K562 (cell line): ENCODE results near the gene MYL11. TPM values are rescaled to one million over a fixed set of nuclear protein-coding genes. Genes with fewer than 3 reads are reported as not detected.

ENCODE experiments used
- BACH1 ChIP-seq: fragments of 200-800 bp; sonication (Bioruptor generic); IDR thresholded peaks from 2 replicates; pipeline ENCODE4 v1.6.1; 2016; ENCODE audit warnings: missing genetic modification characterization, missing compliant biosample characterization
- CREM ChIP-seq: IDR thresholded peaks from 2 replicates; pipeline ENCODE4 v1.6.1; 2014; ENCODE audit warnings: antibody characterized with exemption, low read depth
- EP400 ChIP-seq: fragments of 450-650 bp; IDR thresholded peaks from 2 replicates; pipeline ENCODE4 v1.6.1; 2017; ENCODE audit warnings: antibody characterized with exemption, mild to moderate bottlenecking, moderate library complexity
- GABPB2 ChIP-seq: fragments of 250-450 bp; sonication (Bioruptor Pico); conservative IDR thresholded peaks from 2 replicates; pipeline ENCODE4 v1.5.1; 2021; ENCODE audit warnings: mild to moderate bottlenecking
- GMEB1 ChIP-seq: fragments of 250-450 bp; sonication (Bioruptor Pico); IDR thresholded peaks from 2 replicates; pipeline ENCODE4 v1.4.0; 2020; ENCODE audit warnings: mild to moderate bottlenecking
- SIN3A ChIP-seq, 2 experiments: fragments of 150-350 bp in 1 of 2; IDR thresholded peaks; 2 replicates each; pipeline ENCODE4 v1.6.1; 2011 to 2016; ENCODE audit warnings: borderline replicate concordance in 2 of 2, low read depth in 2 of 2, low read length in 2 of 2, mild to moderate bottlenecking in 2 of 2, moderate library complexity in 2 of 2; ENCODE audit not compliant: control insufficient read depth in 1 of 2
- SRF ChIP-seq, 2 experiments: fragments of 250-450, 450-650 bp in 1 of 2; sonication (Bioruptor Pico) in 1 of 2; sonication (generic) in 1 of 2; formaldehyde crosslinking; IDR thresholded peaks; 2 replicates each; pipeline versions ENCODE4 v1.5.0 to v1.5.1; 2020 to 2022; ENCODE audit warnings: mild to moderate bottlenecking in 1 of 2, missing genetic modification reagents in 1 of 2
- STAT5A ChIP-seq: IDR thresholded peaks from 2 replicates; pipeline ENCODE4 v1.6.1; 2012; ENCODE audit warnings: low read length, inconsistent platforms, borderline replicate concordance
- ZNF586 ChIP-seq: fragments of 450-650 bp; formaldehyde crosslinking; conservative IDR thresholded peaks from 2 replicates; pipeline ENCODE4 v1.4.0; 2020; ENCODE audit warnings: mild to moderate bottlenecking, moderate library complexity
- ZNF589 ChIP-seq: fragments of 200-800 bp; sonication (Bioruptor generic); IDR thresholded peaks from 2 replicates; pipeline ENCODE4 v1.6.1; 2016; ENCODE audit warnings: low read depth, missing genetic modification characterization, missing compliant biosample characterization
- polyA plus RNA-seq, 8 experiments: library from polyadenylated mRNA; depleted of rRNA in 4 of 8; stranded (reverse) in 5 of 8; unstranded in 3 of 8; fragments of >200 nt; fragmentation: Nextera tagmentation in 2 of 8; fragmentation: Illumina TruSeq in 1 of 8; extraction: Ambion mirVana in 2 of 8; extraction: Trizol in 1 of 8; gene quantifications; 2 replicates each; pipeline versions ENCODE4 v1.2.1 to v1.2.3, GENCODE V29; 2011 to 2014; ENCODE audit warnings: inconsistent platforms in 1 of 8, missing spikeins in 1 of 8
- total RNA-seq, 7 experiments: library from RNA; depleted of rRNA in 6 of 7; stranded (reverse); fragments of >200 nt in 6 of 7; fragmentation: Illumina TruSeq in 2 of 7; extraction: Trizol in 2 of 7; gene quantifications; 2 replicates each; pipeline versions ENCODE4 v1.2.1 to v1.2.3, GENCODE V29; 2011 to 2021; ENCODE audit warnings: low replicate concordance in 1 of 7
- TF ChIP-seq, protein P1 (sequence below): fragments of 450-650 bp; formaldehyde crosslinking; IDR thresholded peaks from 2 replicates; pipeline ENCODE4 v1.4.0; 2020; ENCODE audit warnings: mild to moderate bottlenecking, moderate library complexity
- TF ChIP-seq, protein P2 (sequence below), 2 experiments: fragments of 450-650 bp in 1 of 2; sonication (generic) in 1 of 2; formaldehyde crosslinking in 1 of 2; IDR thresholded peaks; 2 replicates each; pipeline versions ENCODE4 v1.7.1 to v1.9.0; 2016 to 2022; ENCODE audit warnings: inconsistent platforms in 1 of 2, mild to moderate bottlenecking in 1 of 2, missing genetic modification reagents in 1 of 2
- TF ChIP-seq, protein P3 (sequence below): sonication (generic); formaldehyde crosslinking; IDR thresholded peaks from 2 replicates; pipeline ENCODE4 v1.8.0; 2022; ENCODE audit warnings: mild to moderate bottlenecking, missing genetic modification reagents

Gene MYL11
- total and polyA plus RNA-seq, 9 of the 15 experiments (the other 6 are each of a cell fraction or from before 2014, with no cell fraction given) = 0.31 to 1.5 (median 0.73) TPM; not detected in 4

- TF ChIP-seq, protein P1, sequence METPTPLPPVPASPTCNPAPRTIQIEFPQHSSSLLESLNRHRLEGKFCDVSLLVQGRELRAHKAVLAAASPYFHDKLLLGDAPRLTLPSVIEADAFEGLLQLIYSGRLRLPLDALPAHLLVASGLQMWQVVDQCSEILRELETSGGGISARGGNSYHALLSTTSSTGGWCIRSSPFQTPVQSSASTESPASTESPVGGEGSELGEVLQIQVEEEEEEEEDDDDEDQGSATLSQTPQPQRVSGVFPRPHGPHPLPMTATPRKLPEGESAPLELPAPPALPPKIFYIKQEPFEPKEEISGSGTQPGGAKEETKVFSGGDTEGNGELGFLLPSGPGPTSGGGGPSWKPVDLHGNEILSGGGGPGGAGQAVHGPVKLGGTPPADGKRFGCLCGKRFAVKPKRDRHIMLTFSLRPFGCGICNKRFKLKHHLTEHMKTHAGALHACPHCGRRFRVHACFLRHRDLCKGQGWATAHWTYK (CRISPR knock-in tag) = 0 out of 2 replicates have a peak, but pooled peaks have one; percentile 22
- TF ChIP-seq GMEB1 (CRISPR knock-in tag) (peak; percentile 96), GABPB2 (no peak), ZNF589 (CRISPR knock-in tag) (peak; percentile 89), SIN3A (IDR thresholded peaks at IDR 0.05; ENCODE audit: borderline replicate concordance in 2 of 2, control insufficient read depth in 1 of 2, low read depth in 2 of 2, low read length in 2 of 2) (peak in 1 of 2 experiments; percentile 5; a peak in 1 of 4 replicates), EP400 (peak; percentile 75; the same call in 1 of the 2 replicates), BACH1 (tag) (peak; percentile 52; the same call in 1 of the 2 replicates), CREM (peak; percentile 95), SRF (CRISPR knock-in tag; IDR thresholded peaks at IDR 0.05) (no peak; a peak in 2 of 4 replicates), STAT5A (0 out of 2 replicates have a peak, but pooled peaks have one; percentile 6), ZNF586 (CRISPR knock-in tag) (no peak)
- TF ChIP-seq, protein P2, sequence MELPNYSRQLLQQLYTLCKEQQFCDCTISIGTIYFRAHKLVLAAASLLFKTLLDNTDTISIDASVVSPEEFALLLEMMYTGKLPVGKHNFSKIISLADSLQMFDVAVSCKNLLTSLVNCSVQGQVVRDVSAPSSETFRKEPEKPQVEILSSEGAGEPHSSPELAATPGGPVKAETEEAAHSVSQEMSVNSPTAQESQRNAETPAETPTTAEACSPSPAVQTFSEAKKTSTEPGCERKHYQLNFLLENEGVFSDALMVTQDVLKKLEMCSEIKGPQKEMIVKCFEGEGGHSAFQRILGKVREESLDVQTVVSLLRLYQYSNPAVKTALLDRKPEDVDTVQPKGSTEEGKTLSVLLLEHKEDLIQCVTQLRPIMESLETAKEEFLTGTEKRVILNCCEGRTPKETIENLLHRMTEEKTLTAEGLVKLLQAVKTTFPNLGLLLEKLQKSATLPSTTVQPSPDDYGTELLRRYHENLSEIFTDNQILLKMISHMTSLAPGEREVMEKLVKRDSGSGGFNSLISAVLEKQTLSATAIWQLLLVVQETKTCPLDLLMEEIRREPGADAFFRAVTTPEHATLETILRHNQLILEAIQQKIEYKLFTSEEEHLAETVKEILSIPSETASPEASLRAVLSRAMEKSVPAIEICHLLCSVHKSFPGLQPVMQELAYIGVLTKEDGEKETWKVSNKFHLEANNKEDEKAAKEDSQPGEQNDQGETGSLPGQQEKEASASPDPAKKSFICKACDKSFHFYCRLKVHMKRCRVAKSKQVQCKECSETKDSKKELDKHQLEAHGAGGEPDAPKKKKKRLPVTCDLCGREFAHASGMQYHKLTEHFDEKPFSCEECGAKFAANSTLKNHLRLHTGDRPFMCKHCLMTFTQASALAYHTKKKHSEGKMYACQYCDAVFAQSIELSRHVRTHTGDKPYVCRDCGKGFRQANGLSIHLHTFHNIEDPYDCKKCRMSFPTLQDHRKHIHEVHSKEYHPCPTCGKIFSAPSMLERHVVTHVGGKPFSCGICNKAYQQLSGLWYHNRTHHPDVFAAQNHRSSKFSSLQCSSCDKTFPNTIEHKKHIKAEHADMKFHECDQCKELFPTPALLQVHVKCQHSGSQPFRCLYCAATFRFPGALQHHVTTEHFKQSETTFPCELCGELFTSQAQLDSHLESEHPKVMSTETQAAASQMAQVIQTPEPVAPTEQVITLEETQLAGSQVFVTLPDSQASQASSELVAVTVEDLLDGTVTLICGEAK (IDR thresholded peaks at IDR 0.05) = peak; percentile 74
- TF ChIP-seq, protein P2 (CRISPR knock-in tag; IDR thresholded peaks at IDR 0.05) = no peak
- TF ChIP-seq, protein P3, sequence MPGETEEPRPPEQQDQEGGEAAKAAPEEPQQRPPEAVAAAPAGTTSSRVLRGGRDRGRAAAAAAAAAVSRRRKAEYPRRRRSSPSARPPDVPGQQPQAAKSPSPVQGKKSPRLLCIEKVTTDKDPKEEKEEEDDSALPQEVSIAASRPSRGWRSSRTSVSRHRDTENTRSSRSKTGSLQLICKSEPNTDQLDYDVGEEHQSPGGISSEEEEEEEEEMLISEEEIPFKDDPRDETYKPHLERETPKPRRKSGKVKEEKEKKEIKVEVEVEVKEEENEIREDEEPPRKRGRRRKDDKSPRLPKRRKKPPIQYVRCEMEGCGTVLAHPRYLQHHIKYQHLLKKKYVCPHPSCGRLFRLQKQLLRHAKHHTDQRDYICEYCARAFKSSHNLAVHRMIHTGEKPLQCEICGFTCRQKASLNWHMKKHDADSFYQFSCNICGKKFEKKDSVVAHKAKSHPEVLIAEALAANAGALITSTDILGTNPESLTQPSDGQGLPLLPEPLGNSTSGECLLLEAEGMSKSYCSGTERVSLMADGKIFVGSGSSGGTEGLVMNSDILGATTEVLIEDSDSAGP (CRISPR knock-in tag) = no peak
These were observed 3.2 kb downstream of the MYL11 start (continued) for GRCh38 chr16:30377812-30378235.
